ENCODE results near the gene ACOT8.

The ACOT8 gene

GRCh38 chr20:45899046-45899835 lies 42.0 kb upstream of the ACOT8 start:
- H3K4me1 Mint-ChIP-seq = no peaks in the 10 kb centered on the region
- H3K27ac Mint-ChIP-seq = no peak overlapping the region
- TF ChIP-seq, protein P1, sequence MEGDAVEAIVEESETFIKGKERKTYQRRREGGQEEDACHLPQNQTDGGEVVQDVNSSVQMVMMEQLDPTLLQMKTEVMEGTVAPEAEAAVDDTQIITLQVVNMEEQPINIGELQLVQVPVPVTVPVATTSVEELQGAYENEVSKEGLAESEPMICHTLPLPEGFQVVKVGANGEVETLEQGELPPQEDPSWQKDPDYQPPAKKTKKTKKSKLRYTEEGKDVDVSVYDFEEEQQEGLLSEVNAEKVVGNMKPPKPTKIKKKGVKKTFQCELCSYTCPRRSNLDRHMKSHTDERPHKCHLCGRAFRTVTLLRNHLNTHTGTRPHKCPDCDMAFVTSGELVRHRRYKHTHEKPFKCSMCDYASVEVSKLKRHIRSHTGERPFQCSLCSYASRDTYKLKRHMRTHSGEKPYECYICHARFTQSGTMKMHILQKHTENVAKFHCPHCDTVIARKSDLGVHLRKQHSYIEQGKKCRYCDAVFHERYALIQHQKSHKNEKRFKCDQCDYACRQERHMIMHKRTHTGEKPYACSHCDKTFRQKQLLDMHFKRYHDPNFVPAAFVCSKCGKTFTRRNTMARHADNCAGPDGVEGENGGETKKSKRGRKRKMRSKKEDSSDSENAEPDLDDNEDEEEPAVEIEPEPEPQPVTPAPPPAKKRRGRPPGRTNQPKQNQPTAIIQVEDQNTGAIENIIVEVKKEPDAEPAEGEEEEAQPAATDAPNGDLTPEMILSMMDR (IDR thresholded peaks at IDR 0.05; ENCODE audit: unreplicated experiment in 3 of 3) = no peak
- no peaks in the 10 kb centered on the region for H3K27me3 Mint-ChIP-seq (ENCODE audit: low read depth)
- H3K4me3 Mint-ChIP-seq = no peak overlapping the region
- H3K9me3 Mint-ChIP-seq = no peaks in the 10 kb centered on the region
- peaks cover 28% of the 10 kb centered on the region for H3K36me3 Mint-ChIP-seq (ENCODE audit: low read depth)

DNA sequence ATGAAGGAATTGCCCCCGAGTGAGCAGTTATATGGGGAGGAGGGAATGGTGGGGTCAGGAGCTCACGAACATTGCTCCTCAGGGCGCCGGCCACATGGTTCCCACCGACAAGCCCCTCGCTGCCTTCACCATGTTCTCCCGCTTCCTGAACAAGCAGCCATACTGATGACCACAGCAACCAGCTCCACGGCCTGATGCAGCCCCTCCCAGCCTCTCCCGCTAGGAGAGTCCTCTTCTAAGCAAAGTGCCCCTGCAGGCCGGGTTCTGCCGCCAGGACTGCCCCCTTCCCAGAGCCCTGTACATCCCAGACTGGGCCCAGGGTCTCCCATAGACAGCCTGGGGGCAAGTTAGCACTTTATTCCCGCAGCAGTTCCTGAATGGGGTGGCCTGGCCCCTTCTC lies 41.1 kb upstream of the ACOT8 start:
- Mint-ChIP-seq H3K36me3 (ENCODE audit: low read depth) (peaks cover 30% of the 10 kb centered on the region), H3K4me3 (no peak overlapping the region), H3K27me3 (ENCODE audit: low read depth) (no peaks in the 10 kb centered on the region), H3K9me3 (no peaks in the 10 kb centered on the region), H3K27ac (no peak overlapping the region), H3K4me1 (no peaks in the 10 kb centered on the region)
- TF ChIP-seq, protein P1 (IDR thresholded peaks at IDR 0.05; ENCODE audit: unreplicated experiment in 3 of 3) = no peak

DNA sequence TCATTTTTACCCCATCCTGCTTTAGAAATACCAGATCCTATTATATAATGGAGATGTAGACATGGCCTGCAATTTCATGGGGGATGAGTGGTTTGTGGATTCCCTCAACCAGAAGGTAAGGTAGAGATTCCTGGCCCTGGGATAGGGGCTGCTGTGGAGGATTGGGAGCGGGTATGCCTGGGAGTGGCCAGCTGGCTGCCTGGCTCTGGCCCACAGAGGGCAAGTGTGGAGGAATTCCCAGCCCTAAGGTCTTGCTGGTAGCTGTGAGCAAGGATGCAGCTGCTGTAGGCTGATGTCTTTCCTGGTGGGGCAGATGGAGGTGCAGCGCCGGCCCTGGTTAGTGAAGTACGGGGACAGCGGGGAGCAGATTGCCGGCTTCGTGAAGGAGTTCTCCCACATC lies 40.5 kb upstream of the ACOT8 start:
- no peaks in the 10 kb centered on the region for H3K9me3 Mint-ChIP-seq
- TF ChIP-seq, protein P1 (IDR thresholded peaks at IDR 0.05; ENCODE audit: unreplicated experiment in 3 of 3) = no peak
- no peaks in the 10 kb centered on the region for H3K27me3 Mint-ChIP-seq (ENCODE audit: low read depth)
- H3K4me1 Mint-ChIP-seq = peaks cover under 1% of the 10 kb centered on the region
- H3K36me3 Mint-ChIP-seq (ENCODE audit: low read depth) = peaks cover 28% of the 10 kb centered on the region
- H3K4me3 Mint-ChIP-seq = no peak overlapping the region
- H3K27ac Mint-ChIP-seq = no peak overlapping the region

DNA sequence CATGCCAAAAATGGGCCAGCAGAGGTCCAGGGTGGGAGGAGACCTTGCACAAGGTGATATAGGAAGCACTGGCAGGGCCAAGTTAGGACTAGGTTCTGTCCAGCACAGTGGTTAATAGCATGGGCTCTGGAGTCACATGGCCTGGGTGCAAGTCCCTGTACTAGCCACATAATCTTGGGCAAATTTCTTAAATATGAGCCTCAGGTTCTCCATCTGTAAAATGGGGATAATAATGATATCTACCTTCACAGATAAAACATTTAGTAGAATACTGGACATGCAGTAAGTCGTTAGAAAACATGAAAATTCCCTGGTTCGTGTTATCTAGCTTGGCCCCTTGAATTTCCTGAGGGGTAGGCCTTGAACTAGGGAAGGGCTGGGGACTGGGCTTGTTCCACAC lies 40.1 kb upstream of the ACOT8 start:
- Mint-ChIP-seq H3K4me3 (no peak overlapping the region), H3K4me1 (peaks cover 4% of the 10 kb centered on the region)

GRCh38 chr20:45896641-45897161 lies 39.5 kb upstream of the ACOT8 start:
- Mint-ChIP-seq H3K4me3 (no peak overlapping the region), H3K36me3 (ENCODE audit: low read depth) (peaks cover 28% of the 10 kb centered on the region), H3K27ac (no peak overlapping the region), H3K4me1 (peaks cover 8% of the 10 kb centered on the region), H3K9me3 (no peaks in the 10 kb centered on the region), H3K27me3 (ENCODE audit: low read depth) (no peaks in the 10 kb centered on the region)
- TF ChIP-seq, protein P1 (IDR thresholded peaks at IDR 0.05; ENCODE audit: unreplicated experiment in 3 of 3) = no peak

More for the DNA sequence above, 40.1 kb upstream of the ACOT8 start:
- Mint-ChIP-seq H3K27ac (no peak overlapping the region), H3K27me3 (ENCODE audit: low read depth) (no peaks in the 10 kb centered on the region), H3K9me3 (no peaks in the 10 kb centered on the region), H3K36me3 (ENCODE audit: low read depth) (peaks cover 28% of the 10 kb centered on the region)
- TF ChIP-seq, protein P1 (IDR thresholded peaks at IDR 0.05; ENCODE audit: unreplicated experiment in 3 of 3) = no peak

DNA sequence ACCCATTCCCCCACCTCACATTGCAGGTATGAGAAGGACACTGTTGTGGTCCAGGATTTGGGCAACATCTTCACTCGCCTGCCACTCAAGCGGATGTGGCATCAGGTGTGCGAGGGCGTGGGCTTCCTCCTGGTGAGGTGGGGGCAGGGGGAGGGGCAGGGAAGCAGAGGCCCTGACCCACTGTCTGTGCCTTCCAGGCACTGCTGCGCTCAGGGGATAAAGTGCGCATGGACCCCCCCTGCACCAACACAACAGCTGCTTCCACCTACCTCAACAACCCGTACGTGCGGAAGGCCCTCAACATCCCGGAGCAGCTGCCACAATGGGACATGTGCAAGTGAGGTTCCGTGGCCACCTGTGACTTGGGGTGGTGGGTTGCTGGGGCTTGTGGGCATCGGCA lies 37.6 kb upstream of the ACOT8 start:
- Mint-ChIP-seq H3K36me3 (ENCODE audit: low read depth) (peaks cover 28% of the 10 kb centered on the region), H3K4me1 (peaks cover 13% of the 10 kb centered on the region), H3K4me3 (no peak overlapping the region), H3K27me3 (ENCODE audit: low read depth) (no peaks in the 10 kb centered on the region), H3K9me3 (no peaks in the 10 kb centered on the region), H3K27ac (no peak overlapping the region)
- TF ChIP-seq, protein P1 (IDR thresholded peaks at IDR 0.05; ENCODE audit: unreplicated experiment in 3 of 3) = no peak

Data from nephron (organoid).